Measurements from ENCODE around the gene ARHGAP42. TPM values are rescaled to one million over a fixed set of nuclear protein-coding genes. Genes with fewer than 3 reads are reported as not detected.

ARHGAP42 gene
- total RNA-seq, 1 experiment from 2014 or later, result 39.1 TPM

- TF ChIP-seq, protein P1, sequence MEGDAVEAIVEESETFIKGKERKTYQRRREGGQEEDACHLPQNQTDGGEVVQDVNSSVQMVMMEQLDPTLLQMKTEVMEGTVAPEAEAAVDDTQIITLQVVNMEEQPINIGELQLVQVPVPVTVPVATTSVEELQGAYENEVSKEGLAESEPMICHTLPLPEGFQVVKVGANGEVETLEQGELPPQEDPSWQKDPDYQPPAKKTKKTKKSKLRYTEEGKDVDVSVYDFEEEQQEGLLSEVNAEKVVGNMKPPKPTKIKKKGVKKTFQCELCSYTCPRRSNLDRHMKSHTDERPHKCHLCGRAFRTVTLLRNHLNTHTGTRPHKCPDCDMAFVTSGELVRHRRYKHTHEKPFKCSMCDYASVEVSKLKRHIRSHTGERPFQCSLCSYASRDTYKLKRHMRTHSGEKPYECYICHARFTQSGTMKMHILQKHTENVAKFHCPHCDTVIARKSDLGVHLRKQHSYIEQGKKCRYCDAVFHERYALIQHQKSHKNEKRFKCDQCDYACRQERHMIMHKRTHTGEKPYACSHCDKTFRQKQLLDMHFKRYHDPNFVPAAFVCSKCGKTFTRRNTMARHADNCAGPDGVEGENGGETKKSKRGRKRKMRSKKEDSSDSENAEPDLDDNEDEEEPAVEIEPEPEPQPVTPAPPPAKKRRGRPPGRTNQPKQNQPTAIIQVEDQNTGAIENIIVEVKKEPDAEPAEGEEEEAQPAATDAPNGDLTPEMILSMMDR (conservative IDR thresholded peaks at IDR 0.05), result no peak
- Histone ChIP-seq H4K20me1 (ENCODE audit: control insufficient read depth, insufficient read depth, insufficient read length) (no peaks in the 10 kb centered on the region), H3K79me2 (ENCODE audit: insufficient read depth, low read length) (no peaks in the 10 kb centered on the region), H3K56ac (ENCODE audit: insufficient read length, low read depth, low read length) (no peak overlapping the region), H3K9me3 (ENCODE audit: control insufficient read depth, low read depth, low read length) (no peaks in the 10 kb centered on the region), H4K5ac (ENCODE audit: insufficient read length, low read depth, low read length) (no peak overlapping the region), H3K23ac (ENCODE audit: insufficient read length, low read depth, low read length) (no peak overlapping the region), H3K9ac (ENCODE audit: extremely low read depth, insufficient read length, low read length) (no peak overlapping the region), H3K14ac (ENCODE audit: insufficient read depth, low read length) (no peak overlapping the region), H2AK5ac (ENCODE audit: insufficient read length, low read length) (no peak overlapping the region), H2BK120ac (ENCODE audit: low read depth, low read length, poor library complexity, severe bottlenecking) (no peak overlapping the region), H3K4me2 (ENCODE audit: insufficient read depth, insufficient read length, low read length) (no peak overlapping the region), H3K79me1 (ENCODE audit: insufficient read depth, low read depth, low read length, poor library complexity, severe bottlenecking) (no peaks in the 10 kb centered on the region), H3K4me1 (ENCODE audit: insufficient read depth, low read length) (no peaks in the 10 kb centered on the region), H2AFZ (ENCODE audit: low read length) (no peak overlapping the region), H2BK20ac (ENCODE audit: low read depth, low read length, poor library complexity, severe bottlenecking) (no peak overlapping the region), H2BK15ac (ENCODE audit: low read depth, low read length) (no peak overlapping the region), H3K4ac (ENCODE audit: low read depth, low read length) (no peak overlapping the region), H4K91ac (ENCODE audit: insufficient read length, low read depth, low read length) (no peak overlapping the region), H2BK12ac (ENCODE audit: insufficient read length, low read depth, low read length) (no peak overlapping the region), H3K27ac (ENCODE audit: insufficient read length, low read depth, low read length) (no peak overlapping the region), H3K23me2 (ENCODE audit: insufficient read length, low read depth, low read length, poor library complexity, severe bottlenecking) (no peaks in the 10 kb centered on the region), H3T11ph (ENCODE audit: low read length) (no peak overlapping the region), H3K27me3 (ENCODE audit: insufficient read depth, low read length) (no peaks in the 10 kb centered on the region), H3K18ac (ENCODE audit: insufficient read length, low read depth, low read length) (no peak overlapping the region), H4K8ac (replicated peaks; ENCODE audit: insufficient read length, low read depth, low read length) (no peak overlapping the region), H2BK5ac (ENCODE audit: insufficient read length, low read length) (no peak overlapping the region)
- Mint-ChIP-seq H3K36me3 (ENCODE audit: insufficient read depth in 1 of 3, low read depth in 3 of 3) (peaks cover 22 to 60% (median 48%) of the 10 kb centered on the region in 3 experiments; a peak in 6 of 7 replicates), H3K27me3 (ENCODE audit: low read depth) (peaks cover 3% of the 10 kb centered on the region; the same call in 1 of the 2 replicates), H3K9me3 (peaks cover 6 to 8% of the 10 kb centered on the region in 2 experiments), H3K27ac (peak overlapping the region in 1 of 3 experiments; percentile 26; a peak in 1 of 7 replicates), H3K4me3 (no peak overlapping the region), H3K4me1 (peaks cover 6 to 9% of the 10 kb centered on the region in 2 experiments)
- no peak for DNase-seq
- no CpG with 5 or more reads among the region's 4 CpGs for WGBS (ENCODE audit: extremely low coverage, insufficient read length, low lambda C conversion rate)
Measured at GRCh38 chr11:100970283-100971164, 283.4 kb downstream of the ARHGAP42 start.

All from H9 (cell line).